Measurements from ENCODE around the gene JOSD1.

GRCh38 chr22:38741576-38741975 is 40.8 kb upstream of the JOSD1 start:
- TF ChIP-seq CTCF (IDR thresholded peaks at IDR 0.05; ENCODE audit: poor library complexity), result no peak
- TF ChIP-seq EZH2phosphoT487 (IDR thresholded peaks at IDR 0.05; ENCODE audit: low read depth, severe bottlenecking, unreplicated experiment), result no peak
- TF ChIP-seq EZH2 (IDR thresholded peaks at IDR 0.05; ENCODE audit: borderline replicate concordance), result no peak
